WTC11 (cell line): ENCODE measurements around the gene FAM13A.

ENCODE experiments used
- CREB1 ChIP-seq: sonication (generic); formaldehyde crosslinking; IDR thresholded peaks from 2 replicates; pipeline ENCODE4 v1.8.0; 2023; ENCODE audit warnings: mild to moderate bottlenecking, missing genetic modification reagents
- ESRRA ChIP-seq: sonication (generic); formaldehyde crosslinking; IDR thresholded peaks from 2 replicates; pipeline ENCODE4 v1.8.1; 2022; ENCODE audit warnings: mild to moderate bottlenecking, missing genetic modification reagents, borderline replicate concordance
- ETV6 ChIP-seq: sonication (generic); formaldehyde crosslinking; IDR thresholded peaks from 2 replicates; pipeline ENCODE4 v1.8.1; 2022; ENCODE audit warnings: mild to moderate bottlenecking, missing genetic modification reagents
- KAT7 ChIP-seq: sonication (generic); formaldehyde crosslinking; IDR thresholded peaks from 2 replicates; pipeline ENCODE4 v1.8.1; 2023; ENCODE audit warnings: missing genetic modification reagents, mild to moderate bottlenecking, borderline replicate concordance
- NR1H2 ChIP-seq: sonication (generic); formaldehyde crosslinking; IDR thresholded peaks from 2 replicates; pipeline ENCODE4 v1.9.0; 2021; ENCODE audit warnings: mild to moderate bottlenecking, moderate library complexity, missing genetic modification reagents
- SMAD4 ChIP-seq: sonication (generic); formaldehyde crosslinking; IDR thresholded peaks from 2 replicates; pipeline ENCODE4 v1.8.0; 2022; ENCODE audit warnings: mild to moderate bottlenecking, missing genetic modification reagents
- SP1 ChIP-seq: sonication (generic); formaldehyde crosslinking; conservative IDR thresholded peaks from 2 replicates; pipeline ENCODE4 v1.8.1; 2022; ENCODE audit warnings: missing genetic modification reagents
- TEAD1 ChIP-seq: sonication (generic); formaldehyde crosslinking; IDR thresholded peaks from 2 replicates; pipeline ENCODE4 v1.8.0; 2022; ENCODE audit warnings: mild to moderate bottlenecking, missing genetic modification reagents
- TF ChIP-seq, protein P1 (sequence below): fragments of 200-600 bp; IDR thresholded peaks from 2 replicates; pipeline ENCODE4 v1.8.0; 2022; ENCODE audit warnings: antibody characterized with exemption

- TF ChIP-seq, protein P1, sequence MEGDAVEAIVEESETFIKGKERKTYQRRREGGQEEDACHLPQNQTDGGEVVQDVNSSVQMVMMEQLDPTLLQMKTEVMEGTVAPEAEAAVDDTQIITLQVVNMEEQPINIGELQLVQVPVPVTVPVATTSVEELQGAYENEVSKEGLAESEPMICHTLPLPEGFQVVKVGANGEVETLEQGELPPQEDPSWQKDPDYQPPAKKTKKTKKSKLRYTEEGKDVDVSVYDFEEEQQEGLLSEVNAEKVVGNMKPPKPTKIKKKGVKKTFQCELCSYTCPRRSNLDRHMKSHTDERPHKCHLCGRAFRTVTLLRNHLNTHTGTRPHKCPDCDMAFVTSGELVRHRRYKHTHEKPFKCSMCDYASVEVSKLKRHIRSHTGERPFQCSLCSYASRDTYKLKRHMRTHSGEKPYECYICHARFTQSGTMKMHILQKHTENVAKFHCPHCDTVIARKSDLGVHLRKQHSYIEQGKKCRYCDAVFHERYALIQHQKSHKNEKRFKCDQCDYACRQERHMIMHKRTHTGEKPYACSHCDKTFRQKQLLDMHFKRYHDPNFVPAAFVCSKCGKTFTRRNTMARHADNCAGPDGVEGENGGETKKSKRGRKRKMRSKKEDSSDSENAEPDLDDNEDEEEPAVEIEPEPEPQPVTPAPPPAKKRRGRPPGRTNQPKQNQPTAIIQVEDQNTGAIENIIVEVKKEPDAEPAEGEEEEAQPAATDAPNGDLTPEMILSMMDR: no peak
- TF ChIP-seq SP1 (CRISPR knock-in tag) (no peak), ESRRA (CRISPR knock-in tag) (no peak), TEAD1 (CRISPR knock-in tag) (no peak), KAT7 (CRISPR knock-in tag) (no peak), SMAD4 (no peak), NR1H2 (no peak), CREB1 (no peak), ETV6 (CRISPR knock-in tag) (no peak)
Observed at GRCh38 chr4:88753658-88754571, 303.1 kb downstream of the FAM13A start.
